NCI-H2196 (cell line): Measurements from ENCODE around the gene GTF2H3.

Experiments
- DNase-seq: peaks from one replicate; lab custom pipeline; 2025; ENCODE audit not compliant: unreplicated experiment; lab: John Stamatoyannopoulos, UW

GTF2H3 gene

DNA sequence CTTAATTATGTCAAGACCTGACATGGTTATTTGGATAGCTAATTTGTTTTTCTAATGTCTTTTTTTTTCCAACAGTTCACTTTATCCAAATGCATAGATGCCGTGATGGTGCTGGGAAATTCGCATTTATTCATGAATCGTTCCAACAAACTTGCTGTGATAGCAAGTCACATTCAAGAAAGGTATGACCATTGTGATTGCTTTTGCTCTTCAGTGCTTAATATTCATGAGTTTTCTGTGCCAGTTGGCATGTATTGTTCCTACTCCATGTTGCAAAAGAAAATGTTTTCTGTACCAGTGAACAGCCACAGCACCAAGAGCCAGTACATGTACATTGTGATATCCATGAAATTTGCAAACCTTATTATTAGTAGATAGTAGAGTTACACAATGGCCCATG lies 11.8 kb downstream of the GTF2H3 start:
- DNase-seq = no peak

DNA sequence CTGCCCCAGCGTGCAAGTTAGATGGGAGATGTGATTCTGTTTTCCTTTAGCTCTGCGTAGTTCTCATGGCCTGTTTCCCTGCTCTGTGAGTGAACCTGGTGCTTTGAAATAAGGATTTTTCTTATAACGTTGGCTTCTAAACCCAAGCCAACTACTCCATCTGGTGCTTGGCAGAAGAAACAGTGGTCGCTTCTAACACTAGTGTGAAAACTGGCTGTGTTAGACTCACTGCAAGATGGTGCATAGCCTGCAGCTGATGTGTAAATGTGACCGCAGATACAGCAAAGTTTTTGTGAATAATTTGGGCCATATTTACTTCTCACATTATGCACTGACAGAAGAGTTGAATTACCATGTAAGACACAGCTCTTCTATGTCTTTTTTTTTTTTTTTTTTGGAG lies 12.2 kb downstream of the GTF2H3 start:
- no peak for DNase-seq

DNA sequence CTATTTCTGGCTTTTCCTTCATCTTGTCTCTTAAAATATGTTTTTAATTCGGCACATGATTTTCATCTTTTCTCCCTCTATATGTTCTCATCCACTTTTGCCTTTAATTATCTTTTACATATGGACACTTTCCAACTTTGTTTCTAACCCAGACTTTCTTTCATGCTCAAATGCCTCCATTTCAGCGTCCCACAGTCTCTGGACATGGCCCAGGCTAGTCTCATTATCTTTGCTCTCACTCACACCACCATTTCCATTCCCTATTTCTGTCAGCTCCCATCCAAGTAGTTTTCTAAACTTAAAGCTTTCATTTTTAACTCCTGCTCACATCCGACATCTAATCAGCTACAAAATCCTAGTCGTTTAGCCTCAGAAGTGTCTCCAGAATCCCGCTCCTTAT lies 14.8 kb downstream of the GTF2H3 start:
- no peak for DNase-seq

DNA sequence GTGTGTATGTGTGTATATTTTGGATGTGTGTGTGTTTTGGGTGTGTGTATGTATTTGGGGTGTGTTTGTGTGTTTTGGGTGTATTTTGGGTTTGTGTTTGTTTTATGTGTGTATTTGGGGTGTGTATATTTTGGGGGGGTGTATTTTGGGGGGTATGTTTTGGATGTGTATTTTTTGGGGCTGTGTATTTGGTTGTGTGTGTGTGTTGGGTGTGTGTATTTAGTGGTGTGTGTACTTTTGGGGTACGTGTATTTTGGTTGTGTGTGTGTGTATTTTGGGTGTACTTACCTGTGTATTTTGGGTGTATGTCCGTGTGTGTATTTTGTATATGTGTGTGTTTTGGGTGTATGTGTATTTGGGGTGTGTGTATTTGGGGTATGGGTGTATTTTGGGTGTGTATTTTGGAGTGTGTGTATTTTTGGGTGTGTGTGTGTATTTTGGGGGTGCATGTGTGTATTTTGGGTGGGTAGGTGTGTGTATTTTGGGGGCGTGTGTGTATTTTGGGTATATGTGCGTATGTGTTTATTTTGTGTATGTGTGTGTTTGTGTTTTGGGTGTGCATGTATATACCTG lies 20.6 kb downstream of the GTF2H3 start:
- no peak for DNase-seq

DNA sequence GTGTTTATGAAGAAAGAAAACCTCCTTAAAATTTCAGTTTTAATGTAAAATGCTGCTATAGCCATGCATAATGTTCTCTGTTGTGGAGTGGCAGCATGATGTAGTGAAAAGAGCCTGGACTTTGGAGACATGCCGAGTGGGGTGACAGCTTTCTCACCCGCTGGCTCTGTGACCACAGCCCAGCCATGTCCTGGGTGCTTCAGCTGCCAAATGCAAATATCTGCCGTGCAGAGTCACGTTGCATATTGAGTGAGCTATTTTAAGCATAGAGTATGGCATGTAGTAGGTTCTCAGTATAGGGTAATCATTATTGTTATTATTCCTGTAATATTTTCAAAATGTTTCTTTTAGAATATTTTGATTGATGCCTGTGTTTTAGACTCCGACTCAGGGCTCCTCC lies 21.8 kb downstream of the GTF2H3 start:
- no peak for DNase-seq

DNA sequence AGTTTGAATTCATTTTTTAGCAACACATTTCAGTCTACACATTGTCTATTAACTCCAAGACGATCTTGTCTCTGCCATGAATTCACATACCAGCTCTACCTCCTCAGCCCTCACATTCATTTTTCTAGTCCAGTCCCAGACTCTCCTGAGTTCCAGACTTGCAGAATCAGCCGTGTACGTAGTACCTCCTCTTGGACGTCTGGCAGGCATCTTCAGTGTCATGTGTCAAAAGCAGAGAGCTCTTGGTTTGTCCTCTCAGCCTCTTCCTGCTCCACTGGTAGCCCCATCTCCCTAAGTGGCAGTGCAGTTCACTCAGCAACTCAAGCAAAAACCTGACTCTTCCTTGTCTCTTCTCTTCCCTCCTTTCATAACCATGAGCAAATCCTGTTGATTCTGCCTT lies 22.8 kb downstream of the GTF2H3 start:
- no peak for DNase-seq

DNA sequence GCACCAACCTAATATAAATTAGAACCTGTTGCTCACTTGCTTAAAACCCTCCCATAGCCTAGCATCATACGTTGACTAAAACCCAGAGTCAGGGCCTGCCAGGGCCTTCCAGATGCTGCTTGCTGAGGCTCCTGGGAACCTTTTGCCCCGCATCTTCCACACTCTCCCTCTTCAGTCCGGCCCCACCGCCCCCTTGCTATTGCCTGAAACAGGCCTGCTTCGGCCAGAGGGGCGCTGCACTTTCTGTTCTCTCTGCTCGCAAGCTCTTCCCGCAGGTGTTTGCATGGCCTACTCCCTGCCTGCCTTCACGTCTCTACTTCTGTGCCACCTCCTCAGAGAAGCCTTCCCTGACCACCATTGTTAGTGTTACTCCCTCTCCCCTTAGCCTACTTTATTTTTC lies 23.6 kb downstream of the GTF2H3 start:
- no peak for DNase-seq

DNA sequence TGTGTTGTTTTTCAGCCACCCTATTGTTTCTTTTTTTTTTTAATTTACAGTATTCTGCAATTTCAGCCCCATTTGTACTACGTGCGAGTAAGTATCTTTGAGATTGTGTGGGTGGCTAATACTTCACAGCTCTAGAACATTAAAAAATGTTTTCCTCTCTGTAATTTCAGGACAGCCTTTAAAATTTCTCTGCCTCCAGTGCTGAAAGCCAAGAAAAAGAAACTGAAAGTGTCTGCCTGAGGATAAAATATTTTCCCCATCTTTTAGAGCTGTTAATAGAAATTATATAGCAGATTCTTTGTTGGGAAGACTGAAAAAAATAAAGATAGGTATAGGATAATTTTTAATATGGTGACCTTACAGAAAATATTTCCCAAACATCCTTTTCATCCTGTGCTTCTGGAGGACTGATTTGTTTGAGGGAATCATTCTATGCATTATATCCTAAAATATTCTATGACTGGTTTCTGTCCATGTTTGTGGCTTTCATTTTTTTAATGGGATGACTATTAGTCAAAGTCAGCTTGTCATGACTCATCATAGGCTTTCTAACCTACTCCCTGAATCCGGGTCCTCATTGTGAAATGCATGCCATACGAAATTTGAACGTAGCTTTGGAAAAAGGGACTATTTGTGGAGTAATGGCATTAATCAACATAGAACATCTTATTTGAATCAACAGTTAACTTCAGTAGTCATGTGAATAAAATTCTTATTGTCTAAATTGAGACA lies 26.5 kb downstream of the GTF2H3 start:
- no peak for DNase-seq

DNA sequence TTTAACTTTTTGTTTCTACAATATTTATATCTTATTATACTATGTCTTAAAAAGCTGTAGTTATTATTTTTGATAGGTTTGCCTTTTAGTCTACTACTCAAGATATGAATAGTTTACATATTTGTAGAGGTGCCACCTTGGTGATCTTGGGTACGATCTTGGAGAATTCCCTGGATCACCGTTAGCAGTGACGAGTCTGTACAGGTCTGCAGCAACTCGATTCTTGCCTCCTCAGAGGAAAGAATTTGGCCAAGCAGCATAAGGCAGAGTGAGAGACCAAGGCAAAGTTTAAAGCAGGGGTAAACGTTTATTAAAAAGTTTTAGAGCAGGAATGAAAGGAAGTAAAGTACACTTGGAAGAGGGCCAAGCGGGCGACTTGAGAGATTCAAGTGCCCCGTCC lies 34.1 kb downstream of the GTF2H3 start:
- no peak for DNase-seq

DNA sequence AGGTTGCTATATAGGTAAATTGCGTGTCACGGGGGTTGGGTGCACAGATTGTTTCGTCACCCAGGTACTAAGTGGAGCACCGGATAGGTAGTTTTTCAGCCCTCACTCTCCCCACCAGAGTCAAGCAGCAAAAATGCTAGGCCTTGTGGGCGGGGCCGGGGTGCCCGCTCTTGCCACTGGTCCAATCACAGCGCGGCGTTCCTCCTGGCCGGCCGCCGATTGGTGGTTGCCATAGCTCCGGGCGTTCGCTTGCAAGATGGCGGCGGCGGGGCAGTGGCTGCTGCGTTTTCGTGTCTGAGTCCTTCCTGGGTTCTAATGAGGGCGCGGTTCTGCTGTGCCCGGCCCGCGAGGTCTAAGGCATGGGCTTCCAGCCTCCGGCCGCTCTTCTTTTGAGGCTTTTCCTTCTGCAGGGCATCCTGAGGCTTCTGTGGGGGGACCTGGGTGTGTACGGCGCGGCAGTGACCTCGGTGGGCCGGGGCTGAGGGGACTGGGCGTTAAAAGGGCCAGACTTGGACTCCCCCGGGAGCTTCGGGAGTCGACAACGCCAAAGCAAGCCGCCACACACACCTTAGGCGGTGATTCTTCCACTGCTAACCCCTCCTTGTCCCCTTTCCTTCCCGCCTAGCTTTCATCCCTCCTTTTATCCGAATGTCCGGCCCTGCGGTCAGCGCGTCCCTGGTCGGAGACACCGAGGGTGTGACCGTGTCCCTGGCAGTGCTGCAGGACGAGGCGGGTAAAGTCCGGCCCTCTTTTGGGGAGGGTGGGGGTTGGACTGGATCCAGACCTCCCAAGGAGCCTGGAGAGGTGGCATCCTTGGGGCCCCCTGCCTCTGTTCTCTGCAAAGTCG lies 37.5 kb downstream of the GTF2H3 start, which contains the start of gene TCTN2:
Gene TCTN2 (plus strand): TSS at position 232 of the 847 bp plus-strand sequence. CDS start 128 bp downstream, at position 360.
- peak; percentile 95 for DNase-seq

DNA sequence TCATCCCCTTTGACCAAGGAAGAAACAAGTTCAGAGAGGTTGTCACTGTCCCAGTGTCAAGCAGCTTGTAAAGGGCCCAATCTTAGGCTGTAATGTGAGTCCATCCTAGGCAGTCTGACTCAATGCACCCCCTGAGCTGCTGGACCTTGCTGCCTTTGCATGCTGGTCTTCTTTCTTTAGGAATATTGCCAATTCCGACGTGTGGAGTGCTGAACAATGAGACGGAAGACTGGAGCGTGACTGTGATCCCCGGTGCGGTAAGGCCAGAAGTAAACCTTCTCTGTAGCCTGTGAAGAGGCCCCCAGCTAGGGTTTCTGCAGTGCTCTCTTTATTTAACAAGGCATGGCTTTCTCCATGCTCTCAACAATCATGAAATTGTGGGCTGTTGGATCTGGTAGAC lies 38.2 kb downstream of the GTF2H3 start:
- DNase-seq = no peak

DNA sequence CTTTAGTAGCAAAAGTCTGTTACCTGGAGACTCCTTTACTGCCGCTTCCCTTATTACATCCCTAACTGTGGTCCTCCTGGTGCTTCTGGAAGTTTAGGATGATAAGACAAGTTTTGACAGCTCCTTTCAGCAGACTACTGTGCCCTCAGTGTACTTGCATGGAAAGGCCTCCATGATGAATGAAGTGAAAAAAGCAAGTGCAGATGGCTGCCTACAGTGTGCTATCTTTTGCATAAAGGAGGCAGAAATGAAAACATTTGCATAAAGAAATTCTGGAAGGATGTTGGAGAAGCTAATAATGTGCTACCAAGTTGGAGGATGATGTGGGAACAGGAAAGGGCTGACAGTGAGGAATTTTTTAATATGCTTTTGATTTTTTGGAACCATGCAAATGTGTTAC lies 41.8 kb downstream of the GTF2H3 start:
- DNase-seq = no peak

DNA sequence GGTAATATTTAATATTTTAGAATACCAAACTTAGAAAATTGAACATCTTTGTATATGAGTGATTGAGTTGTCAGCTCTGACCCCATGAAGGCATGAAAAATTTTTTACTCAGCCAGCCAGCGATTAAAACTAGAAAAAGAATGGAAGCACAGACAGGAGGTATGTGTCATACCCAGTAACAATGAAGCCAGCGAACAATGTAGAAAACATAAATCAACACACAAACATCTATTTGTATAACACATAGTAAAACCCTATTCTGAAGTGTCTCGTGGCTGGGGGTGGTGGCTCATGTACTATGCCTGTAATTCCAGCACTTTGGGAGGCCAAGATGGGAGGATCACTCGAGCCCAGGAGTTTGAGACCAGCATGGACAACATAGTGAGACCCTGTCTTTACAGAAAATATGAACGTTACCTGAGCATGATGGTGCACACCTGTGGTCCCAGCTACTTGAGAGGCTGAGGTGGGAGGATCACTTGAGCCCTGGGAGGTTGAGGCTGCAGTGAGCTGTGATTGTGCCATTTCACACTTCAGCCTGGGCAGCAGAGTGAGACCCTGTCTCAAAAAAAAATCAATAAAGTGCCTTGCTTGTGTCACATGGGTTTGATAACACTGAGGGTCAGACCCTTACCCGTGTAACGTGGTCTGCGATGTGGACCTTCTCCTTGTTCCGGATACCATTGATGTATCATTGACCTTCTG lies 43.1 kb downstream of the GTF2H3 start:
- DNase-seq = no peak

DNA sequence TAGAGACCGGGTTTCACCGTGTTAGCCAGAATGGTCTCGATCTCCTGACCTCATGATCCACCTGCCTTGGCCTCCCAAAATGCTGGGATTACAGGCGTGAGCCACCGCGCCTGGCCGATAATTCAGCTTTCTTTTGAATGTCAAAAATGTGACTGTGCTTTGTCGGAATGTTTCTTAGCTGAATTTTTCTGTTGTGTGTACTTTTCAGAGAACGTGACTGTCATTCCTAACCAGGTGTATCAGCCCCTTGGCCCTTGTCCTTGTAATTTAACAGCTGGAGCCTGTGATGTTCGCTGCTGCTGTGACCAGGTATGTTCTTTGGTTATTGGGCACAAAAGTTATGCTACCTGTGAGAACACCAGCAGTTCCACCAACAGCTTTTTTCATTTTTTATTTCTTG lies 45.4 kb downstream of the GTF2H3 start:
- no peak for DNase-seq

DNA sequence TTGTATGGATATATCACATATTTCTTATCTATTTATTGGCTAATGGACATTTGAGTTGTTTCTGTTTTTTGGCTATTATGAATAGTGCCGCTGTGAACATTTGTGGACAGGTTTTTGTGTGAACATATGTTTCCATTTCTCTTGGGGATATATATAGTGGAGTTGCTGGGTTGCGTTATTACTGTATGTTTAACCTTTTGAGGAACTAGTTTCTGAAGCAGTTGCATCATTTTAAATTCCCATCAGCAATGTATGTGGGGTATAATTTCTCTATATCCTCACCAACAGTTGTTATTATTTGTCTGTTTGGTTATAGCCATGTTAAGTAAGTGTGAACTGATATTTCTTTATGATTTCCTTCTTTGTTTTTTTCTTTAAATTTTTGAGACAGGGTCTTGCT lies 48.0 kb downstream of the GTF2H3 start:
- DNase-seq = no peak

DNA sequence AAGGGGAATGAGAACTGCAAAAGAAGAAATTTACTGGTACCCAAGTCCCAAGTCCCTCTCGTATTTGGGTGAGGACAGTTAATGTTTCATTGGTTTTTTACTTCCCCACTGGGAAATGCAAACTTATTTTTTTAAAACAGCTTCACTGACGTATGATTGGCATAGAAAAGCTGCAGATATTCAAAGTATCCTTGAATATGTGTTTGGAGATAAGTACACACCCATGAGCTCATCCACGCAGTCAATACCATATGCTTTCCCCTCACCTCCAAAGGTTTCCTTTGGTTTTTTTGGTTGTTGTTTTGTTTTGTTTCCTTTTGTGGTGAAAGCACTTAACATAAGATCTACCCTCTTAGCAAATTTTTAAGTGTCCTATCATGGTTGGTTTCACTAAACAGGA lies 50.3 kb downstream of the GTF2H3 start:
- DNase-seq = no peak

DNA sequence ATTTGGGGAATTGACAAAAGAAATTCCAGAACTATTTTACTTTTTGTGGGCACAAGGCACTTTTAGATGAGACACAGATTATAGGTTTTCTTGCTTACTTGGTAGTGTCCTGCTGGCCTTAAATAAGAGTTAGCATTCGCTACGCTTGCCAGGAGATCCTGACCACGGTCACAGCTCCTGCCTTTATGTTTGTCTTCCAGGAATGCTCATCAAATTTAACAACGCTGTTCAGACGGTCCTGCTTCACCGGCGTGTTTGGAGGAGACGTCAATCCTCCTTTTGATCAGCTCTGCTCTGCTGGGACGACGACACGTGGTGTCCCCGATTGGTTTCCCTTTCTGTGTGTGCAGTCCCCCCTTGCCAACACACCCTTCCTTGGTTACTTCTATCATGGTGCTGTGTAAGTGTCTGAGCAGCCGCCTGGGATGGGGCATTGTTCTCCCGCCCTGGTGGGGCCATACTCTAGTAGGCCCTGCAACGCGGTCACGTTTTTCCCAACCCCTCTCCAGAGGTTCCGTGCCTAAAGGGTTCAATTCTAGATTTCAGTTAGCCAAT lies 53.1 kb downstream of the GTF2H3 start:
- DNase-seq = no peak

DNA sequence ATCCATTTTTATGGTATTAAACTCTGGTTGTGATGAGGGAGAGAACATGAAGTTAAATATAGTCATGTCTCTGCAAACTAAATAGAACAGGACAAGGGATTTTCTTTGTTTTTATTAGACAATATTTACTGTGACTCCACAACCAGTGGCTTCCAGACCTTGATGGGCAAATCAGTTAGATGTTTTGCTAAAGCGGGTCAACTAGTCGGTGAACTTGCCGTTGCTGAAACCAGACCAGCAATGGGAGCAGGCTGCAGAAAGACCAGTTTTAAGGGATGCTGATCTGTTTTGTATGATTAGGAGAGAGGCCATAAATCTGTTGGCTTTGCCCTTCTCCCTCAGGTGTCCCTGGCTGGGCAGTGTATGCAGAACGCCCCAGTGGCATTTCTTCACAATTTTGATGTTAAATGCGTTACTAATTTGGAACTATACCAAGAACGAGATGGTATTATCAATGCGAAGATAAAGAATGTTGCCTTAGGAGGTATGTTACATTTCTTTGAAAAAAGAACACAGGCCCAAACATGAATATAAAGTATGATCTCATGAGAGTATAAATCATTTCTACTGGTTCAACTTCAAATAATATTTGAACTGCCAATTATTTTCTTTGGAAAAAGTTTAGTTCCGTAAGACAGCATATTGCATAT lies 56.7 kb downstream of the GTF2H3 start:
- DNase-seq = no peak

DNA sequence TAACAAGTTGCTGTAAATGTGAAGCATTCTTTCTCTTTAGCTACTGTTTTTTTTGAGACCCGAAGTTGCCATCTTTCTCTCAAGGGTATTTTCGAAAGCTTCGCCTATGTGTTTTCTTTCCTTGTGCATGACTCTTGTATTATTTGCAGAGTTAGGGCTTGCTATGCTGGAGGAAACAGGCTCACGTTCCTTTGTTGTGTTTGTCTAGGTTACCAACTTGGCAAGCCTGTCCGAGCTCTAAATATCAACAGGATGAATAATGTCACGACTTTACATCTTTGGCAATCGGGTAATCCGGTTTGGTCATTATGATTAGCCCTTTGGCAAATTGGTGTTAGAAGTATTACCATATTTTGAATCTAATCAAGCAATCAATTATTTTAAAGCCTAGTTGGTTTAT lies 62.6 kb downstream of the GTF2H3 start:
- peak; percentile 77 for DNase-seq

DNA sequence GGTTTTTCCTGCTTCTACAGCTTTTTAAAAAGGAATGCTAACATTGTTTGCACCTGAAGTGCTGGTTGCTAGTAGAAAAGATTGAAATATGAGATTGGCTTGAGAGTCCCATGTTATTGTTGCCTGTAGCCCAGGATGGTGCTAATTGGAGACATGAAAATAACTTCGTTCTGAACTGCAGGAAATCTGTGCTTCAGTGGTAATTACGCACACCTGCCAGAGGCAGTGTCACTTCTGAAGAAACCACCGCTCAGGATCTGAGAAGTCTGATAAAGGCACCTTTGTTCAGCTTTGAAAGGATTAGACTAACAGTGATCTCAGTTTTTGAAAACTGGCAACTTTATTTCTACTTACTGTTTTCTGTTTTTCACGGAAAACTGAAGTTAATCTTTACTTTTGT lies 63.0 kb downstream of the GTF2H3 start:
- DNase-seq = peak; percentile 76

DNA sequence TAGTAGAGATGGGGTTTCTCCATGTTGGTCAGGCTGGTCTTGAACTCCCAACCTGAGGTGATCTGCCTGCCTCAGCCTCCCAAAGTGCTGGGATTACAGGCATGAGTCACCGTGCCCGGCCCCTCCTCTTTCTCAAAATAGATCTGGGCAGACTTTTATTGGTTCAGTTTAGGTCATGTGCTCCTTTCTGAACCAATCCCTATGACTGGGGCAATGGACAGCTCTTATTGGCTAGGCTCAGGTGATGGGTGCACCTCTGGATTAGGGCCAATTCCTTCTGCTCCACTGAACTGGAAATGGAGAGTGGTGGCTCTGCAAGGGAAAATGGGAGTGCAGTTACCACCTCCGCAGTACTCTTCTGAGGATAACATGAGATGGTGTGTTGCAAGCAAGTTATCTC lies 72.3 kb downstream of the GTF2H3 start:
- DNase-seq = peak; percentile 29
